GM12891 (cell line): ENCODE measurements around the gene CACNA1S.

Experiments
- DNase-seq: peaks from one replicate; pipeline ENCODE4 v3.0.0; 2011; ENCODE audit warnings: low spot score; ENCODE audit not compliant: insufficient read length
- FAIRE-seq: peaks from 2 replicates; lab custom pipeline; 2011; peaks lifted over from hg19 to GRCh38; lab: Jason Lieb, UNC
- PAX5 ChIP-seq: IDR thresholded peaks from 2 replicates; pipeline ENCODE4 v1.6.1; 2011; ENCODE audit warnings: low read length, moderate library complexity, mild to moderate bottlenecking; ENCODE audit not compliant: insufficient read depth, severe bottlenecking
- POLR2A ChIP-seq: IDR thresholded peaks from 2 replicates; pipeline ENCODE4 v1.6.1; 2011; ENCODE audit warnings: low read depth, low read length, control low read depth
- POLR2AphosphoS5 ChIP-seq: IDR thresholded peaks from 2 replicates; pipeline ENCODE4 v1.6.1; 2011; ENCODE audit warnings: low read depth, low read length, control low read depth
- POU2F2 ChIP-seq: IDR thresholded peaks from 2 replicates; pipeline ENCODE4 v1.6.1; 2011; ENCODE audit warnings: low read depth, mild to moderate bottlenecking, control low read depth, low read length, moderate library complexity
- SPI1 ChIP-seq: IDR thresholded peaks from 2 replicates; pipeline ENCODE4 v1.6.1; 2011; ENCODE audit warnings: low read depth, low read length, control low read depth
- TAF1 ChIP-seq: IDR thresholded peaks from 2 replicates; pipeline ENCODE4 v1.6.1; 2011; ENCODE audit warnings: low read depth, low read length, control low read depth

The CACNA1S gene

DNA sequence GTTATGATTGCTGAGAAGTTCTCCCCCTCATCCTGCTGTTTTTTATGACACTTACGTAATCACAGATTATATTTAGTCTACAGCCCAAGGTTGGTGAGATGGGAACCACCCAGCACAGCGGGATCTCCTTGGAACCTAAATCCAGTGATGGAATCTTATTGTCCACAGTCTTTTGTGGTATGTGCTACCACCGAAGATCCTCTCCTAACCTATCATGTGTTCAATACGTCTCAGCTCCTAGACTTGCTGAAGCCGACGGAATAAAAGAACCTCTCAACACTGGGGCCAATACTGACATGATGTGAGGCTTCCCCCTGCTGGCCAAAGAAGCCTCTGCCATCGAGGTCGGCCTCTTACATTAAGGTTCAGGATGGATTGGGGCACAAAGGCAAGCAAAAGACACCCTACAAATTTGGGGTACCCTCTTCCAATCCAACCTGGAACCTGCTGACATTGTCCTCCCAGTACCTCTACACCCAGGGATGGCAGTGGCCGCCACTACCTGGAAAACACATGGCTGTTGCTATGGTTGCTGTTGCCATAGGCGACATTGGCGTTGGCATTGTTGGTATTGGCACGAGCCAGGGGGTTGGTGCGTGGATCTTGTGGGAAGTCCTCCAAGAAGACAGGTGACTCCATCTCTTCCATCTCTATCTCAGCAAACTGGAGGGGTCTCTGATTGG is 69.3 kb downstream of the CACNA1S start:
- DNase-seq, result peak; percentile 67
- TF ChIP-seq PAX5, result no peak
- TF ChIP-seq TAF1, result no peak
- TF ChIP-seq POLR2AphosphoS5, result no peak
- no peak for TF ChIP-seq POLR2A
- TF ChIP-seq SPI1, result no peak
- TF ChIP-seq POU2F2, result no peak
- peak; percentile 97 for FAIRE-seq

- TF ChIP-seq POLR2AphosphoS5 (no peak), PAX5 (no peak), TAF1 (no peak), POLR2A (no peak), POU2F2 (no peak)
- DNase-seq, result no peak
- no peak for FAIRE-seq
Measured at GRCh38 chr1:201041011-201041410, 71.2 kb downstream of the CACNA1S start.

GRCh38 chr1:201039876-201040275 is 72.3 kb downstream of the CACNA1S start:
- FAIRE-seq, result no peak
- no peak for TF ChIP-seq POU2F2
- no peak for TF ChIP-seq PAX5
- TF ChIP-seq POLR2A, result no peak
- no peak for TF ChIP-seq SPI1
- TF ChIP-seq TAF1, result no peak
- no peak for TF ChIP-seq POLR2AphosphoS5
- no peak for DNase-seq

DNA sequence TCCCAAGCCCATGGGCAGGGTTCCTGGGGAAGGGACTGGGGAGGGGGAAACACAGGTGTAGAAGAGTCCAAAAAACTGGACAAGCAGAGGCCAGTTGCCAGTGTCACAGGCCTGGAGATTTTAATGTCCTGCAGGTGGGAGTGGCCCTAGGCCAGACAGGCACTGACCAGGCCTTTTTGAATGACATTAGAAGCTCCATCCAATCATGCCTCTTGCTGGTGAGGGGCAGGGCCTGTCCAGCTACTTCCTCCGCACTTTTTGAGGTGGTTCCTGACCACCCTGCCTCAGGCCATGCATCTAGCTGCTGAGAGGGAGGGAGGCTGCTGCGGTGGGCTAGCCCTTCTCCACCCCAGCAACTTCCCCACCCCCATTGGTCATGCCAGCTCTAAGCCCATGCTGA is 72.8 kb downstream of the CACNA1S start:
- FAIRE-seq, result no peak
- no peak for TF ChIP-seq PAX5
- no peak for TF ChIP-seq SPI1
- TF ChIP-seq POU2F2, result no peak
- no peak for TF ChIP-seq POLR2AphosphoS5
- TF ChIP-seq TAF1, result no peak
- TF ChIP-seq POLR2A, result no peak
- DNase-seq, result no peak

GRCh38 chr1:201038186-201038876 is 73.9 kb downstream of the CACNA1S start:
- TF ChIP-seq SPI1 (no peak), POLR2AphosphoS5 (no peak), POLR2A (no peak), PAX5 (no peak), TAF1 (no peak), POU2F2 (no peak)
- DNase-seq, result no peak
- FAIRE-seq, result no peak

GRCh38 chr1:201036188-201036842 is 75.9 kb downstream of the CACNA1S start:
- DNase-seq (no peak), FAIRE-seq (no peak)
- no peak for TF ChIP-seq SPI1
- TF ChIP-seq POLR2A, result no peak

DNA sequence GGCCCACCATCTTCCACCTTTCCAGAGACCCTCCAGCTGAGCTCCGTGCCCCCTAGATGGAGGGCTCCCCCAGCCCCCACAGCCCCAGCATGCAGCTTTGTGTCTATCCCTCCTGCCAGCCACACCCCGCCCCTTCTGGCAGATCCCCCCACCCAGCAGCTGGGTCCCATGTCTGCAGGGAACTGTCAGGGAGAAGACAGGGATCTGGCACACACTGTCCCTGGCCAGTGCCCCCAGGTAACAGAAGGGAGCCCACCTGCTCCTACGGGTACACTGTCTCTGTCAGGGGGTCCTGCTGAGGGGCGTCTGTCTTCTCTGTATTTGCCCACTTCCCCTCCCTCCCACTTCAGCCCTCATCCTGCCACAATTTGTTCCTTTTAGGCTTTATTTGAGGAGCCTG is 77.6 kb downstream of the CACNA1S start:
- FAIRE-seq (no peak), DNase-seq (no peak)
- TF ChIP-seq POLR2AphosphoS5, result no peak
- no peak for TF ChIP-seq POLR2A
- TF ChIP-seq SPI1, result no peak
- TF ChIP-seq PAX5, result no peak
- no peak for TF ChIP-seq TAF1
- TF ChIP-seq POU2F2, result no peak

- no peak for TF ChIP-seq POLR2A
- no peak for TF ChIP-seq PAX5
- TF ChIP-seq POU2F2, result no peak
- no peak for TF ChIP-seq SPI1
- TF ChIP-seq POLR2AphosphoS5, result no peak
- no peak for TF ChIP-seq TAF1
- DNase-seq, result no peak
- no peak for FAIRE-seq
Measured at GRCh38 chr1:201032408-201032807, 79.8 kb downstream of the CACNA1S start.

DNA sequence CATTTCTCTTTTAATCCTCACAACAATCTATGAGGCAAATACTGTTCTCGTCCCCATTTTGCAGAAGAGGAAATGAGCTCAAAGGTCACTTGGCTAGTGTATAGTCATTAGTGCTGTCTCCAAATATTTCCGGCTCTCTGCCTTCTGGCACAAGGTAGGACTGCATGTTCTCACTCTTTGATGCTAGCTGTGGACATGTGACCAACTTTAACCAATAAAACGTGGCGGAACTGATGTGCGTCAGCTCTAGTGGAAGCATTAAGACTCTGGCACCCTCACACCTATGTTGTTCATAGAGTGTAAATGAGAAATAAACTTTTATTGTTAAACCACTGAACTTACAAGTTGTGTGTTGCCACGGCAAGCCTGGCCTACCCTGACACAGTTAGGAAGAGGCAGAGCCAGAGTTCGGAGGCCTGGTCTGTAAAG is 83.8 kb downstream of the CACNA1S start:
- TF ChIP-seq TAF1, result no peak
- TF ChIP-seq POU2F2, result no peak
- no peak for TF ChIP-seq POLR2AphosphoS5
- no peak for TF ChIP-seq PAX5
- TF ChIP-seq POLR2A, result no peak
- no peak for FAIRE-seq

More for the DNA sequence above, 83.8 kb downstream of the CACNA1S start:
- DNase-seq, result no peak
